Neural crest cell (in vitro differentiated cells): ENCODE data around the gene CSGALNACT2. TPM values are rescaled to one million over a fixed set of nuclear protein-coding genes. Genes with fewer than 3 reads are reported as not detected.
A peak's percentile ranks its signal among the peaks of the same experiment; 100 is the strongest.

Source experiments
- DNase-seq: peaks from one replicate; pipeline ENCODE4 v3.0.0; 2021; ENCODE audit warnings: low read depth, mixed read lengths, low spot score
- H3K27ac Mint-ChIP-seq: one replicate; pipeline ENCODE4 v1.8.0; 2021; ENCODE audit warnings: mild to moderate bottlenecking, mixed read lengths; ENCODE audit not compliant: unreplicated experiment
- H3K27me3 Mint-ChIP-seq: 2 replicates; pipeline ENCODE4 v1.8.0; 2021; ENCODE audit warnings: low read depth, mild to moderate bottlenecking, mixed read lengths
- H3K36me3 Mint-ChIP-seq: 2 replicates; pipeline ENCODE4 v1.8.0; 2021; ENCODE audit warnings: low read depth, mild to moderate bottlenecking, mixed read lengths
- H3K4me1 Mint-ChIP-seq: 2 replicates; pipeline ENCODE4 v1.8.0; 2021; ENCODE audit warnings: mixed read lengths
- H3K4me3 Mint-ChIP-seq: one replicate; pipeline ENCODE4 v1.8.0; 2021; ENCODE audit warnings: mild to moderate bottlenecking, mixed read lengths
- H3K9me3 Mint-ChIP-seq: 2 replicates; pipeline ENCODE4 v1.8.0; 2021; ENCODE audit warnings: mixed read lengths
- CTCF ChIP-seq: fragments of 200-600 bp; sonication (generic); conservative IDR thresholded peaks from 2 replicates; pipeline ENCODE4 v1.5.0; 2021; ENCODE audit warnings: antibody characterized with exemption, mild to moderate bottlenecking
- long read RNA-seq: library from polyadenylated mRNA; unstranded; transcript quantifications from one replicate; pipeline ENCODE4 v2.0.0, GENCODE V29; 2020
- total RNA-seq: library from RNA; stranded (reverse); gene quantifications from 2 replicates; pipeline ENCODE4 v1.2.1, GENCODE V29; 2021

Gene CSGALNACT2
- total RNA-seq: 13.1 and 14.6 TPM in 2 replicates
- long read RNA-seq, partial matches to known transcripts: 3 of 6 reads
- long read RNA-seq, other reads (novel, unspliced or antisense): 2 of 6 reads

- Mint-ChIP-seq H3K27ac (peak within 1 kb of the TSS; percentile 99), H3K4me1 (peaks cover 39% of the 10 kb centered on the region), H3K9me3 (no peaks in the 10 kb centered on the region), H3K4me3 (peak within 1 kb of the TSS; percentile 96), H3K27me3 (peaks cover 3% of the 10 kb centered on the region), H3K36me3 (no peaks in the 10 kb centered on the region)
- no peak for TF ChIP-seq CTCF
- DNase-seq: peak; percentile 68
These were observed at the start of gene CSGALNACT2 for GRCh38 chr10:43138021-43138756. Gene CSGALNACT2 (plus strand): TSS chr10:43138445. CDS start chr10:43155150, 16,705 bp downstream.

GRCh38 chr10:43089519-43089918 lies 48.7 kb upstream of the CSGALNACT2 start:
- Mint-ChIP-seq H3K36me3 (no peaks in the 10 kb centered on the region), H3K27me3 (peaks cover 8% of the 10 kb centered on the region), H3K9me3 (no peaks in the 10 kb centered on the region), H3K27ac (no peak overlapping the region), H3K4me1 (no peaks in the 10 kb centered on the region), H3K4me3 (no peak overlapping the region)
- no peak for TF ChIP-seq CTCF
- DNase-seq: no peak

GRCh38 chr10:43090188-43090587 lies 48.1 kb upstream of the CSGALNACT2 start:
- Mint-ChIP-seq H3K27ac (no peak overlapping the region), H3K4me3 (no peak overlapping the region), H3K36me3 (no peaks in the 10 kb centered on the region), H3K9me3 (no peaks in the 10 kb centered on the region), H3K27me3 (peaks cover 8% of the 10 kb centered on the region), H3K4me1 (no peaks in the 10 kb centered on the region)
- no peak for DNase-seq
- no peak for TF ChIP-seq CTCF

- no peak for DNase-seq
- Mint-ChIP-seq H3K36me3 (no peaks in the 10 kb centered on the region), H3K4me3 (no peak overlapping the region), H3K27ac (no peak overlapping the region), H3K4me1 (no peaks in the 10 kb centered on the region), H3K27me3 (peaks cover 6% of the 10 kb centered on the region), H3K9me3 (no peaks in the 10 kb centered on the region)
- no peak for TF ChIP-seq CTCF
These were observed 47.6 kb upstream of the CSGALNACT2 start for GRCh38 chr10:43090664-43091063.

GRCh38 chr10:43091846-43092245 lies 46.4 kb upstream of the CSGALNACT2 start:
- TF ChIP-seq CTCF: no peak
- no peak overlapping the region for H3K4me3 Mint-ChIP-seq
- no peaks in the 10 kb centered on the region for H3K36me3 Mint-ChIP-seq
- H3K27ac Mint-ChIP-seq: no peak overlapping the region
- H3K27me3 Mint-ChIP-seq: peaks cover 6% of the 10 kb centered on the region
- no peak for DNase-seq
- H3K9me3 Mint-ChIP-seq: no peaks in the 10 kb centered on the region
- no peaks in the 10 kb centered on the region for H3K4me1 Mint-ChIP-seq
